Measurements from ENCODE around the gene GCLC. TPM values are rescaled to one million over a fixed set of nuclear protein-coding genes. Genes with fewer than 3 reads are reported as not detected.
A peak's percentile ranks its signal among the peaks of the same experiment; 100 is the strongest.

GCLC gene
- total and polyA plus RNA-seq, 9 of the 15 experiments (the other 6 are each of a cell fraction or from before 2014, with no cell fraction given), result 3.9 to 20.0 (median 9.4) TPM

GRCh38 chr6:53544470-53545308 is at the start of gene GCLC (continued):
- TF ChIP-seq CHD7 (IDR thresholded peaks at IDR 0.05; ENCODE audit: low read depth, low read length) (no peak), RHOXF2B (CRISPR knock-in tag; conservative IDR thresholded peaks at IDR 0.05) (no peak), ELK3 (CRISPR knock-in tag; IDR thresholded peaks at IDR 0.05) (no peak), ZNF77 (CRISPR knock-in tag; IDR thresholded peaks at IDR 0.05) (no peak), ZNF140 (CRISPR knock-in tag; IDR thresholded peaks at IDR 0.05) (no peak), ZBTB33 (CRISPR knock-in tag; IDR thresholded peaks at IDR 0.05) (peak; percentile 64), XRCC4 (IDR thresholded peaks at IDR 0.05; ENCODE audit: extremely low read depth, insufficient read depth, insufficient read length) (no peak), FOSL1 (tag; conservative IDR thresholded peaks at IDR 0.05) (peak; percentile 40), SRSF7 (optimal IDR thresholded peaks at IDR 0.05; ENCODE audit: low read depth, low read length) (no peak)

All from K562 (cell line).